ENCODE results near the gene CORO7. TPM values are rescaled to one million over a fixed set of nuclear protein-coding genes. Genes with fewer than 3 reads are reported as not detected.

The CORO7 gene
- total and polyA plus RNA-seq, 7 donors = 3.4 to 7.9 (median 5.8) TPM

DNA sequence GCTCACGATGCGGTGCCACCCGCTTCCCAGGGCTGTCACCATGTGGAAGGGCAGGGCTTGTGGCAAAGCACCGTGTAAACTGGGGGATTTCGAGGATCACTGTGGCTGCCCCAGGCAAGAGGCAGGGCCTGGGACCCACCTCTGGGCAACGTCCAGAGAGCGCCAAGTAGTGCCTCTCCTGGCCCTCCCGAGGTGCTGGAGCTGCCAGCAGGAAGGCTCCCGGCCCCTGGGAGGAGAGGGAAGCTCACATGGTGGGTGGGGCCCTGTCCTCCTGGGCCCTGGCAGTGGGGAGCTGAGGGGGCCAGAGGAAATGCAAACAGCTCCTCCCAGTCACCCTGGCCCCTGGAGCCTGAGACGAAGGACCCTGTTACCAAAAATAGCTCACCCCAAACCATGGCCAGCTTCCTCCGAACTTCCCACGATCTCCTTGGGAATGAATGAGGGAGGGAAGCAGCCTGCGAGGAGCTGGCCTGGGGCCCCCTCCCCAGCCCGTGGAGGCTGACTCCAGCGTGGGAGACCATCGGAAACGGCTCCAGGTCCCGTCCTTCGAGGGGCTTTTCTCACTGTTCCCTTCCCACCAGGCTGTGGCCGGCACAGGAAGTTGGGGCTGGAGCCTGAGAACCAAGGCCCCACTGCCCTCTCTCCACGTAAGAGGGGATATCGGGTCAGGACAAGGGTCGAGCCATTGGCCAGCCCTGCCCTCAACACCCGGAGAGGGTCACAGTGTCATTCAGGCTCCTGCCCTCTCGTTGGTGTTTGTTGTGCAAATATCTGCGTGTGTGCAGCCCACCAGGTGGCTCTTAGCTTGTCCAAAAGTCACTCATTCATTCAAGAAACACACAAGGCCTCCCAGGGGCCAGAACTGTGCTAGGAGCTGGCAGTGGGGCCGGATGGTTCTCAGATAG lies 27.1 kb downstream of the CORO7 start:
- no peaks in the 10 kb centered on the region for H3K36me3 ChIP-seq (ENCODE audit: insufficient read depth in 1 of 2, low read depth in 1 of 2)
- no peaks in the 10 kb centered on the region for H3K27me3 ChIP-seq (ENCODE audit: insufficient read depth in 3 of 3, low read length in 2 of 3)
- H3K27ac ChIP-seq = peak overlapping the region; percentile 66
- H3K4me1 ChIP-seq = peaks cover 3% of the 10 kb centered on the region
- 71 to 75% (median 72%) methylated on average over 26 to 27 of the region's 27 CpGs for WGBS, 3 donors
- no peak overlapping the region for H3K4me3 ChIP-seq
- ATAC-seq = no peak
- intact Hi-C loops (cut with DNase I) = no loop called here
- no peaks in the 10 kb centered on the region for H3K9me3 ChIP-seq
- TF ChIP-seq, protein P1, sequence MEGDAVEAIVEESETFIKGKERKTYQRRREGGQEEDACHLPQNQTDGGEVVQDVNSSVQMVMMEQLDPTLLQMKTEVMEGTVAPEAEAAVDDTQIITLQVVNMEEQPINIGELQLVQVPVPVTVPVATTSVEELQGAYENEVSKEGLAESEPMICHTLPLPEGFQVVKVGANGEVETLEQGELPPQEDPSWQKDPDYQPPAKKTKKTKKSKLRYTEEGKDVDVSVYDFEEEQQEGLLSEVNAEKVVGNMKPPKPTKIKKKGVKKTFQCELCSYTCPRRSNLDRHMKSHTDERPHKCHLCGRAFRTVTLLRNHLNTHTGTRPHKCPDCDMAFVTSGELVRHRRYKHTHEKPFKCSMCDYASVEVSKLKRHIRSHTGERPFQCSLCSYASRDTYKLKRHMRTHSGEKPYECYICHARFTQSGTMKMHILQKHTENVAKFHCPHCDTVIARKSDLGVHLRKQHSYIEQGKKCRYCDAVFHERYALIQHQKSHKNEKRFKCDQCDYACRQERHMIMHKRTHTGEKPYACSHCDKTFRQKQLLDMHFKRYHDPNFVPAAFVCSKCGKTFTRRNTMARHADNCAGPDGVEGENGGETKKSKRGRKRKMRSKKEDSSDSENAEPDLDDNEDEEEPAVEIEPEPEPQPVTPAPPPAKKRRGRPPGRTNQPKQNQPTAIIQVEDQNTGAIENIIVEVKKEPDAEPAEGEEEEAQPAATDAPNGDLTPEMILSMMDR (IDR thresholded peaks at IDR 0.05) = no peak
- DNase-seq = no peak

DNA sequence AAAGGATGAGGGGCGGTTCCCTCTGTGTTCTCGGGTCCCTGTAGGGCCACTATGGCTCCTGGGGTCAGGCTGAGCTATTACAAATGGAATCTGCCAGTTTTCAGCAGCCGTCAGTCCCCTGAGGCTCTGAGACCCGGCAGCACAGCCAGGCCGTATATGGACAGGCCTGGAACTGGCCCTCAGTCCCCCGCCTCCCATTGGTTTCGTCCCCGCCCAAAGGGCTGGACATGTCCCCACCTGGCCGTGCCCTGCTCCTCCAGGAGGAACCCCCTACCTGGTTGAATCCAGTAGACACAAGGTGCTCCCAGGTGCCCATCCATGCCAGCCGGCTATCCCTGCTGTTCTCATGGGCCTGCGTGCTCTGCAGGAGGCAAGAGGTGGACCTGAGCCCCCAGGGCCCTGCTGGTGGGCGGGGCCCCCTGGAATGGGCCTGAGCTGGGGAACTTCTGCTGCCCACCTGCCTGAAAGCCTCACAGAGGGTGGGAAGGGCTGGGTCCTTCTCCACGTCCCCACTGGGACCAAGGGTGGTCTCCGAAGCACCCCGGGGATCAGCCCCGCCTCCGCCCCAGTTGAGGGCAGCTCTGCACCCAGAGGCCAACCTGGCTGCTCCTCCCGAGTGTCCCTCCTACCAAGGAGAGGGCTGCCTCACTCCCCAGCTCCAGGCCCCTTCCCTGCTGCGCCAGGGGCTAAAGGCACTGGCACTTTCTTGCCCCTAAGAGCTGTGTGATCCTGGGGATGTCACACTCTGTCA lies 27.9 kb downstream of the CORO7 start:
- Histone ChIP-seq H3K27me3 (ENCODE audit: insufficient read depth in 3 of 3, low read length in 2 of 3) (no peaks in the 10 kb centered on the region), H3K4me3 (no peak overlapping the region), H3K4me1 (peaks cover 3% of the 10 kb centered on the region), H3K27ac (peak overlapping the region; percentile 66), H3K9me3 (no peaks in the 10 kb centered on the region), H3K36me3 (ENCODE audit: insufficient read depth in 1 of 2, low read depth in 1 of 2) (no peaks in the 10 kb centered on the region)
- ATAC-seq (no peak), DNase-seq (no peak)
- TF ChIP-seq, protein P1 (IDR thresholded peaks at IDR 0.05) = no peak
- 84 to 89% (median 88%) methylated on average over 17 to 19 of the region's 19 CpGs for WGBS, 3 donors
- intact Hi-C loops (cut with DNase I) = no loop called here

DNA sequence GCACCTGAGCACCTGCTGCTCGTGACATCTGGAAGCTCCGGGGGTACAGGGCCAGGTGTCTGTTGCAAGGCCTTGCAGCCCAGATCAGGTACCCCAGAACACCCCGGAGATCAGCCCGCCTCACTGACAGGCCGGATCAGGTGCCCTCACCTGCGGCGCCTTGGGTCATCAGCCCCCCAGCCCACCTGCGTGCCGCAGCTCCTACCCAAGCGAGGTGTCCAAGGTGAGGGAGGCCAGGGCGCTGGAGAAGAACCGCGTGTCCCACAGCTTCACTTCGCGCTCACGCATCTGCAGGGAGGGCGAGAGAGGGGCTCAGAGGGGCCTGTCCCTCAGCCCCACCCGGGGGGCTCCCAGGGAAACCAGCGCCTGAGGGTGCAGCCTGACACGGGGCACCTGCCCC lies 28.6 kb downstream of the CORO7 start:
- 87 to 93% (median 90%) methylated on average over 20 of the region's 20 CpGs for WGBS, 3 donors
- Histone ChIP-seq H3K27ac (peak overlapping the region; percentile 66), H3K9me3 (no peaks in the 10 kb centered on the region), H3K4me1 (peaks cover 3% of the 10 kb centered on the region), H3K27me3 (ENCODE audit: insufficient read depth in 3 of 3, low read length in 2 of 3) (no peaks in the 10 kb centered on the region), H3K36me3 (ENCODE audit: insufficient read depth in 1 of 2, low read depth in 1 of 2) (no peaks in the 10 kb centered on the region), H3K4me3 (no peak overlapping the region)
- no peak for DNase-seq
- intact Hi-C loops (cut with DNase I) = no loop called here
- TF ChIP-seq, protein P1 (IDR thresholded peaks at IDR 0.05) = no peak
- no peak for ATAC-seq

DNA sequence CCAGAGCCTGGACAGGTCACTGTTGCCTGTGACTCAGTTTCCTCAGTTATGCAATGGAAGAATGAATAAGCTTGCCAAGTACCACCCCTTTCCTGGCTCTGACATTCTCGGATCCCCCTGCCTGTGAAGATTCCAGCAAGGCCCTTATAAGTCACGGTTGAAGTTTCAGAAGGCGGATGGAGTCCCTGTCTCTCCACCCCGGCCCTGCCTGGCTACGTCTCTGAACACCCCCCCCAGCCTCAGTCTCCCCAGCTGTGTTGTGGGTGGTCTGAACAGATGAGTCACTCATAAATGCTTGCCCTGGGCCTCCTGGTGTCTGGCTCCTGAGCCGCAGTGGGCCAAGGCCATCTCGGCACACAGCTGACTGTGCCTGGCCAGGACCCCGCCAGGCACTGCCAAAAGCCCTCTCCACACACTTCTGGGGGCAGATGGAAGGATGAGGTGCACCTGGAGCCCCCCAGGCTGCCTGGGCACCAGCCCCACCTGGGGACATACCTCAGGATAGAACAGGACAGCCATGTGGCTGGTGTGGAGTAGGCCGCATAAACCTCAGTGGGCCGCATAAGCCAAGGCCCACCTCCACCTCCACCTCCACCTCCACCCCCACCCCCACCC lies 29.3 kb downstream of the CORO7 start:
- TF ChIP-seq, protein P1 (IDR thresholded peaks at IDR 0.05) = no peak

More for the DNA sequence above, 29.3 kb downstream of the CORO7 start:
- no peaks in the 10 kb centered on the region for H3K27me3 ChIP-seq (ENCODE audit: insufficient read depth in 3 of 3, low read length in 2 of 3)
- 78 to 89% (median 82%) methylated on average over 10 of the region's 10 CpGs for WGBS, 3 donors
- no peak overlapping the region for H3K4me3 ChIP-seq
- H3K36me3 ChIP-seq (ENCODE audit: insufficient read depth in 1 of 2, low read depth in 1 of 2) = no peaks in the 10 kb centered on the region
- ATAC-seq (no peak), DNase-seq (no peak)
- H3K27ac ChIP-seq = peak overlapping the region; percentile 36
- intact Hi-C loops (cut with DNase I) = no loop called here
- no peaks in the 10 kb centered on the region for H3K9me3 ChIP-seq
- peaks cover 3% of the 10 kb centered on the region for H3K4me1 ChIP-seq

All from psoas muscle (tissue), 8 donors.